ENCODE data around the gene ANKRD13C. TPM values are rescaled to one million over a fixed set of nuclear protein-coding genes. Genes with fewer than 3 reads are reported as not detected.

ANKRD13C gene
- polyA plus RNA-seq, 1 donor (not counting 4 experiments of a cell fraction or from before 2014, with no cell fraction given), result 13.4 TPM

GRCh38 chr1:70324683-70325082, 29.8 kb downstream of the ANKRD13C start:
- Histone ChIP-seq H2AFZ (ENCODE audit: control insufficient read depth, low read length) (no peak overlapping the region), H3K9me3 (ENCODE audit: control insufficient read depth, low read depth, low read length) (no peaks in the 10 kb centered on the region), H3K4me3 (ENCODE audit: control insufficient read depth in 2 of 3, extremely low read depth in 1 of 3, insufficient read depth in 2 of 3, low read depth in 1 of 3, low read length in 3 of 3) (no peak overlapping the region), H3K27ac (ENCODE audit: control insufficient read depth, insufficient read depth, low read length) (no peak overlapping the region), H3K4me2 (ENCODE audit: control insufficient read depth, extremely low read depth, insufficient read depth, low read depth, low read length) (no peak overlapping the region), H3K27me3 (ENCODE audit: control insufficient read depth, extremely low read depth, insufficient read depth, low read length) (no peaks in the 10 kb centered on the region), H3K9ac (ENCODE audit: control insufficient read depth, extremely low read depth, insufficient read depth, low read length) (no peak overlapping the region), H3K4me1 (ENCODE audit: control insufficient read depth, extremely low read depth, insufficient read depth, low read length) (peaks cover 22% of the 10 kb centered on the region), H4K20me1 (ENCODE audit: control insufficient read depth, extremely low read depth, insufficient read depth, low read length) (no peaks in the 10 kb centered on the region), H3K79me2 (ENCODE audit: control insufficient read depth, insufficient read depth, low read length) (peaks cover 18% of the 10 kb centered on the region), H3K36me3 (ENCODE audit: control insufficient read depth in 2 of 2, extremely low read depth in 1 of 2, insufficient read depth in 2 of 2, low read length in 2 of 2) (no peaks in the 10 kb centered on the region), H3K9me1 (ENCODE audit: control insufficient read depth, extremely low read depth, insufficient read depth, low read length) (no peaks in the 10 kb centered on the region)
- FAIRE-seq, result no peak
- DNase-seq (ENCODE audit: low read depth, low spot score), result no peak
- TF ChIP-seq CTCF (optimal IDR thresholded peaks at IDR 0.05 in 1 of 3, IDR thresholded peaks at IDR 0.05 in 1 of 3, conservative IDR thresholded peaks at IDR 0.05 in 1 of 3; ENCODE audit: extremely low read depth in 1 of 3, insufficient read depth in 2 of 3, low read length in 3 of 3), result peak in 1 of 3 experiments; percentile 27
- TF ChIP-seq EZH2 (IDR thresholded peaks at IDR 0.05; ENCODE audit: low read length), result no peak
- dilution Hi-C loops (cut with MboI; ENCODE audit: extremely low pct_ligation_motif_present, low sequenced_read_pairs), result no loop called here

DNA sequence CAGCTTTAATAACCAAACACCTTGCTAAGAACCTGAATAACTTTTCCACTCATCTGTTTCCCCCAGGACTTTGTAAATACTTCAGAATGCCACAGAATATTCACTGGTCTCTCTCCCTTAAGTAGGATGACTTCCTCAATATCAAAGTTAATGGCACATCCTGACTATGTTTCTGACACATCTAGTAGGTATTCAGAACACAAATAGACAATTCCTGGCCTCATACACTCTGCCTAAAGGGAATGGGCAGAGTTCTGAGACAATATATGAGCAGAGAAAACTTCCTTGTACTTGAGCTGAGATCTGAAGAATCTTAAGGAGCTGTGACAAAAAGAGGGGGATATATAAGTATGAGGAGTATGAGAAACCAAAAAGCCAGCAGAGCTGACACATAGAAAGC, 34.8 kb downstream of the ANKRD13C start:
- Histone ChIP-seq H3K9me1 (ENCODE audit: control insufficient read depth, extremely low read depth, insufficient read depth, low read length) (no peaks in the 10 kb centered on the region), H3K9me3 (ENCODE audit: control insufficient read depth, low read depth, low read length) (no peaks in the 10 kb centered on the region), H3K27ac (ENCODE audit: control insufficient read depth, insufficient read depth, low read length) (peak overlapping the region; percentile 42), H3K4me2 (ENCODE audit: control insufficient read depth, extremely low read depth, insufficient read depth, low read depth, low read length) (peak overlapping the region; percentile 61), H3K9ac (ENCODE audit: control insufficient read depth, extremely low read depth, insufficient read depth, low read length) (peak overlapping the region; percentile 15), H4K20me1 (ENCODE audit: control insufficient read depth, extremely low read depth, insufficient read depth, low read length) (no peaks in the 10 kb centered on the region), H3K79me2 (ENCODE audit: control insufficient read depth, insufficient read depth, low read length) (peaks cover 35% of the 10 kb centered on the region), H3K27me3 (ENCODE audit: control insufficient read depth, extremely low read depth, insufficient read depth, low read length) (no peaks in the 10 kb centered on the region), H3K4me1 (ENCODE audit: control insufficient read depth, extremely low read depth, insufficient read depth, low read length) (peaks cover 16% of the 10 kb centered on the region), H2AFZ (ENCODE audit: control insufficient read depth, low read length) (no peak overlapping the region), H3K4me3 (ENCODE audit: control insufficient read depth in 2 of 3, extremely low read depth in 1 of 3, insufficient read depth in 2 of 3, low read depth in 1 of 3, low read length in 3 of 3) (peak overlapping the region in 1 of 3 experiments; percentile 23), H3K36me3 (ENCODE audit: control insufficient read depth in 2 of 2, extremely low read depth in 1 of 2, insufficient read depth in 2 of 2, low read length in 2 of 2) (no peaks in the 10 kb centered on the region)
- TF ChIP-seq EZH2 (IDR thresholded peaks at IDR 0.05; ENCODE audit: low read length) (no peak), CTCF (optimal IDR thresholded peaks at IDR 0.05 in 1 of 3, IDR thresholded peaks at IDR 0.05 in 1 of 3, conservative IDR thresholded peaks at IDR 0.05 in 1 of 3; ENCODE audit: extremely low read depth in 1 of 3, insufficient read depth in 2 of 3, low read length in 3 of 3) (no peak)
- FAIRE-seq (peak; percentile 68), DNase-seq (ENCODE audit: low read depth, low spot score) (no peak)
- dilution Hi-C loops (cut with MboI; ENCODE audit: extremely low pct_ligation_motif_present, low sequenced_read_pairs), result no loop called here

Measured in keratinocyte (primary cell).